Measurements from ENCODE around the gene ACVR1B. TPM values are rescaled to one million over a fixed set of nuclear protein-coding genes. Genes with fewer than 3 reads are reported as not detected.
A peak's percentile ranks its signal among the peaks of the same experiment; 100 is the strongest.

ACVR1B gene
- total and polyA plus RNA-seq, 5 donors from 2014 or later = 0.47 to 6.5 (median 1.2) TPM

DNA sequence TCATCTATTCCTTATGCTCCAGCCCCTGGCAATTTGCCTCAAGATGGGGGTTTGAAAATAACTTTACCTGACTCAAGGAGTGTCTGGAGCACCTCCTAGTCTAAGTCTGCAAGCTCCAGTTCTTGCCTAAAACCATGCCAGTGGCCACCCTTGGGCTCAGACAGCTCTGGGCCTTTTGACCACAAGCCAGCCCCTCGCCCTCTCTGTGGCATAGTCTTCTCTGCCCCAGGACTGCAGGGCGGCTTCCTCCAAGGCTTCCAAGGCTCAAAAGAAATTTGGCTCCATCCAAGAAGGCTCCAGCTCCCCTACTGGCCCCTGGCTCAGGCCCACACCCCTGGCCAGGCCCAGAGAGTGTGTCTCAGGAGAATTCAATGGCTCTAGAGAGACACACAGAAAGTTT is 29.4 kb upstream of the ACVR1B start:
- Mint-ChIP-seq H3K27me3 (no peaks in the 10 kb centered on the region), H3K4me1 (peaks cover 0 to 7% (median 0%) of the 10 kb centered on the region in 4 donors), H3K27ac (peak overlapping the region in 1 of 3 donors; percentile 41), H3K9me3 (no peaks in the 10 kb centered on the region), H3K36me3 (no peaks in the 10 kb centered on the region), H3K4me3 (no peak overlapping the region)
- Histone ChIP-seq H3K4me1 (ENCODE audit: control insufficient read depth, insufficient read depth, low read length, poor library complexity, severe bottlenecking) (peaks cover 3% of the 10 kb centered on the region), H3K9me3 (ENCODE audit: control insufficient read depth in 2 of 2, low read length in 2 of 2) (no peaks in the 10 kb centered on the region), H3K36me3 (ENCODE audit: control insufficient read depth, insufficient read depth, low read length) (no peaks in the 10 kb centered on the region), H3K27ac (ENCODE audit: insufficient read depth, low read length, poor library complexity, severe bottlenecking) (no peak overlapping the region), H3K4me3 (ENCODE audit: low read depth, low read length) (no peak overlapping the region), H3K27me3 (ENCODE audit: control insufficient read depth, insufficient read depth, low read length) (no peaks in the 10 kb centered on the region)
- ATAC-seq (ENCODE audit: low read depth in 2 of 2) (no peak), DNase-seq (no peak)

- peaks cover 0 to 7% (median 0%) of the 10 kb centered on the region in 4 donors for H3K4me1 Mint-ChIP-seq
- DNase-seq = no peak
- H3K27ac Mint-ChIP-seq = no peak overlapping the region
- no peaks in the 10 kb centered on the region for H3K9me3 Mint-ChIP-seq
- no peak for ATAC-seq (ENCODE audit: low read depth in 2 of 2)
- Histone ChIP-seq H3K27ac (ENCODE audit: insufficient read depth, low read length, poor library complexity, severe bottlenecking) (no peak overlapping the region), H3K27me3 (ENCODE audit: control insufficient read depth, insufficient read depth, low read length) (no peaks in the 10 kb centered on the region), H3K4me3 (ENCODE audit: low read depth, low read length) (no peak overlapping the region), H3K9me3 (ENCODE audit: control insufficient read depth in 2 of 2, low read length in 2 of 2) (no peaks in the 10 kb centered on the region), H3K36me3 (ENCODE audit: control insufficient read depth, insufficient read depth, low read length) (no peaks in the 10 kb centered on the region), H3K4me1 (ENCODE audit: control insufficient read depth, insufficient read depth, low read length, poor library complexity, severe bottlenecking) (peaks cover 3% of the 10 kb centered on the region)
- H3K4me3 Mint-ChIP-seq = no peak overlapping the region
- no peaks in the 10 kb centered on the region for H3K36me3 Mint-ChIP-seq
- no peaks in the 10 kb centered on the region for H3K27me3 Mint-ChIP-seq
Measured at GRCh38 chr12:51922762-51923505, 28.6 kb upstream of the ACVR1B start.

- H3K27me3 ChIP-seq (ENCODE audit: control insufficient read depth, insufficient read depth, low read length) = no peaks in the 10 kb centered on the region
- Mint-ChIP-seq H3K27ac (no peak overlapping the region), H3K27me3 (no peaks in the 10 kb centered on the region), H3K4me3 (no peak overlapping the region), H3K9me3 (no peaks in the 10 kb centered on the region), H3K4me1 (peaks cover 0 to 7% (median 0%) of the 10 kb centered on the region in 4 donors), H3K36me3 (no peaks in the 10 kb centered on the region)
- H3K4me3 ChIP-seq (ENCODE audit: low read depth, low read length) = no peak overlapping the region
- no peaks in the 10 kb centered on the region for H3K36me3 ChIP-seq (ENCODE audit: control insufficient read depth, insufficient read depth, low read length)
- peak; percentile 11 to 24 (median 23) for DNase-seq
- H3K4me1 ChIP-seq (ENCODE audit: control insufficient read depth, insufficient read depth, low read length, poor library complexity, severe bottlenecking) = peaks cover 3% of the 10 kb centered on the region
- H3K27ac ChIP-seq (ENCODE audit: insufficient read depth, low read length, poor library complexity, severe bottlenecking) = no peak overlapping the region
- no peaks in the 10 kb centered on the region for H3K9me3 ChIP-seq (ENCODE audit: control insufficient read depth in 2 of 2, low read length in 2 of 2)
- ATAC-seq (ENCODE audit: low read depth in 2 of 2) = peak; percentile 45 to 51
Measured at GRCh38 chr12:51923506-51924365, 27.8 kb upstream of the ACVR1B start.

GRCh38 chr12:51924551-51925319 is 26.8 kb upstream of the ACVR1B start:
- Mint-ChIP-seq H3K9me3 (no peaks in the 10 kb centered on the region), H3K36me3 (no peaks in the 10 kb centered on the region), H3K4me3 (no peak overlapping the region), H3K4me1 (peaks cover 0 to 7% (median 0%) of the 10 kb centered on the region in 4 donors), H3K27ac (peak overlapping the region in 2 of 3 donors; percentile 10 to 69), H3K27me3 (no peaks in the 10 kb centered on the region)
- peaks cover 3% of the 10 kb centered on the region for H3K4me1 ChIP-seq (ENCODE audit: control insufficient read depth, insufficient read depth, low read length, poor library complexity, severe bottlenecking)
- no peak for ATAC-seq (ENCODE audit: low read depth in 2 of 2)
- H3K36me3 ChIP-seq (ENCODE audit: control insufficient read depth, insufficient read depth, low read length) = no peaks in the 10 kb centered on the region
- H3K27ac ChIP-seq (ENCODE audit: insufficient read depth, low read length, poor library complexity, severe bottlenecking) = no peak overlapping the region
- H3K4me3 ChIP-seq (ENCODE audit: low read depth, low read length) = no peak overlapping the region
- no peaks in the 10 kb centered on the region for H3K9me3 ChIP-seq (ENCODE audit: control insufficient read depth in 2 of 2, low read length in 2 of 2)
- no peaks in the 10 kb centered on the region for H3K27me3 ChIP-seq (ENCODE audit: control insufficient read depth, insufficient read depth, low read length)
- no peak for DNase-seq

DNA sequence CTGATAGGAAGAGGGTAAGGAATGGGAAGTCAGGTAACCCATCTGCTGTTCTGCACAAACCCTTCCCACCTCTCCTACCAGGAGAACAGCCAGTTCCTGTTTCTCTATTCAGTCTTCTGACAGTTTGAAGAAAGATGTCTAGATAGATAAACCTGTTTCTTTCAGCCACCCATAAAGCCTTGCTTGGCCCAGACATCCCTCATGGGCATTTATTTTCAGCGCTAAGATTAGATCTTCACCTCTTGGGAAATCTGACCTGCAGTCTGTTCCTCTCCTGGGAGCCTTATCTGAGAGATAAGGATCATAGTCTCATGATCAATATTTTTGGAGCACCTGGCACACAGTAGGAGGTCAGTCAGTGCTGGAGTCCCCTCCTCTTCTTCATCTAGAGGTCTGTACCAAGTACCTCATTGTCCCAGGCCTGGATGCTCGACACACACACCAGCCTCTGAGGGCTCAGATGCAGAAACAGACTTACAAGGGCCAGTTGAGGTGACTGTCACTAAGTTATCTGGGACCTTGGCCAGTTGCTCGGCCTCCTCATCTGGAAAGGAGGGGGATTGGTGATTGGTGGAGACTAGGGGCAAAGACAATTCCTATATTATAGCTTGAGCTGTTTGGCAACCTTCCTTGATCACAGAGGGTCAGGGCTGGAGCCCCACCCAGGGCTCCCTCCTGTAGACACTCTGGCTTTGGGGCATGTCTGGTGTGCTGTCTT is 26.0 kb upstream of the ACVR1B start:
- Mint-ChIP-seq H3K36me3 (no peaks in the 10 kb centered on the region), H3K27me3 (no peaks in the 10 kb centered on the region), H3K9me3 (no peaks in the 10 kb centered on the region), H3K4me1 (peaks cover 0 to 7% (median 0%) of the 10 kb centered on the region in 4 donors), H3K27ac (peak overlapping the region in 1 of 3 donors; percentile 10), H3K4me3 (no peak overlapping the region)
- no peak overlapping the region for H3K27ac ChIP-seq (ENCODE audit: insufficient read depth, low read length, poor library complexity, severe bottlenecking)
- no peaks in the 10 kb centered on the region for H3K9me3 ChIP-seq (ENCODE audit: control insufficient read depth in 2 of 2, low read length in 2 of 2)
- no peak overlapping the region for H3K4me3 ChIP-seq (ENCODE audit: low read depth, low read length)
- no peaks in the 10 kb centered on the region for H3K36me3 ChIP-seq (ENCODE audit: control insufficient read depth, insufficient read depth, low read length)
- DNase-seq (no peak), ATAC-seq (ENCODE audit: low read depth in 2 of 2) (no peak)
- peaks cover 3% of the 10 kb centered on the region for H3K4me1 ChIP-seq (ENCODE audit: control insufficient read depth, insufficient read depth, low read length, poor library complexity, severe bottlenecking)
- peaks cover 3% of the 10 kb centered on the region for H3K27me3 ChIP-seq (ENCODE audit: control insufficient read depth, insufficient read depth, low read length)

DNA sequence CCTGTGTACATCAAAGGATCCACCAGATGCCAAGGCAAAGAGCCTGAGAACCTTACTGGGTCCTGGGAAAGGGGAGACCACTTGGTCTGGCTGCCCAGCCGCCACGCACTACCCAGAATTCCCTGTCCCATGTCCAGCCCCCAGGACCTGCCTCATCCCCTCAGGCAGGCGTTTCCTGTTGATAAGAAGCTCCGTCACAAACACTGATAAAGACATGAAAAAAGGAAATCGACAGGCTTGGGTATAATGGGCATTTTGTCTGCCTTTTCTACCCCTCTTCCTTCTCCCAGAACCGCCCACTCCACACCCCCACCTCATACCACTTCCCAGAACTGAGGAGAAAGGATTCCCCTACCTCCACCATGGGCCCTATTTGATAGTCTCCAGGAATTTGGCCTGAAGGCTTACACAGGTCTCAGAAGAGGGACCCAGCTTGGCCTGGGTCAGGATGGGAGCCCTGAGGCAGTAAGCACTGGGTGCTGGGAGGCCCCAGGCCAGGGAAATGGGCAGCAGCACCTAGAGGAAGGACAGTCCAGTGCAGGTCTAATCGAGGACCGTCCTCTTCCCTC is 25.4 kb upstream of the ACVR1B start:
- no peak overlapping the region for H3K27ac ChIP-seq (ENCODE audit: insufficient read depth, low read length, poor library complexity, severe bottlenecking)
- peaks cover 4% of the 10 kb centered on the region for H3K27me3 Mint-ChIP-seq
- no peaks in the 10 kb centered on the region for H3K9me3 Mint-ChIP-seq
- peaks cover 0 to 7% (median 0%) of the 10 kb centered on the region in 4 donors for H3K4me1 Mint-ChIP-seq
- H3K36me3 ChIP-seq (ENCODE audit: control insufficient read depth, insufficient read depth, low read length) = no peaks in the 10 kb centered on the region
- H3K4me3 ChIP-seq (ENCODE audit: low read depth, low read length) = no peak overlapping the region
- H3K36me3 Mint-ChIP-seq = no peaks in the 10 kb centered on the region
- peaks cover 3% of the 10 kb centered on the region for H3K4me1 ChIP-seq (ENCODE audit: control insufficient read depth, insufficient read depth, low read length, poor library complexity, severe bottlenecking)
- H3K27ac Mint-ChIP-seq = no peak overlapping the region
- H3K4me3 Mint-ChIP-seq = no peak overlapping the region
- DNase-seq (no peak), ATAC-seq (ENCODE audit: low read depth in 2 of 2) (no peak)
- H3K27me3 ChIP-seq (ENCODE audit: control insufficient read depth, insufficient read depth, low read length) = peaks cover 3% of the 10 kb centered on the region
- H3K9me3 ChIP-seq (ENCODE audit: control insufficient read depth in 2 of 2, low read length in 2 of 2) = no peaks in the 10 kb centered on the region

DNA sequence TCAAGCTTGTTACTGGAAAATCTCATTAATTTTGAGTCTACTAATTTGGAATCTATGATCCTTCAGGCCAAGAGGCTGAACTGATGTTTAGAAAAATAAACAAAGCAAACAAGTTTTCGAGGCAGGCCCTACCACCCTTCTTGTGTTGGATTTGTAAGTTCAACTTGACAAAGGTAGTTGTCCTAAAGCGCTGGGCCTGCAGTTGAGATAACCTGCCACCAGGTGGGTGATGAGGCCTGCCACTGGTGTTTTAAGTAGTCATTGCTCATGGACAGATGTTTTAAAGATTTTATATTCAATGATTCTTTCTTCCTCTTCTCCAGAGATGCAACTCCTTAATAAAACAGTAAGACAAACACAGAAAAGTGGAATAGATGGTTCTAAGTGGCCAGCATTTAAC is 24.8 kb upstream of the ACVR1B start:
- DNase-seq (peak in 2 of 3 donors; percentile 17 to 62), ATAC-seq (ENCODE audit: low read depth in 2 of 2) (peak in 1 of 2 donors; percentile 38)
- Mint-ChIP-seq H3K9me3 (no peaks in the 10 kb centered on the region), H3K4me3 (no peak overlapping the region), H3K4me1 (peaks cover 0 to 7% (median 0%) of the 10 kb centered on the region in 4 donors), H3K27me3 (peaks cover 4% of the 10 kb centered on the region), H3K27ac (no peak overlapping the region), H3K36me3 (no peaks in the 10 kb centered on the region)
- Histone ChIP-seq H3K27ac (ENCODE audit: insufficient read depth, low read length, poor library complexity, severe bottlenecking) (no peak overlapping the region), H3K4me1 (ENCODE audit: control insufficient read depth, insufficient read depth, low read length, poor library complexity, severe bottlenecking) (peaks cover 3% of the 10 kb centered on the region), H3K9me3 (ENCODE audit: control insufficient read depth in 2 of 2, low read length in 2 of 2) (no peaks in the 10 kb centered on the region), H3K4me3 (ENCODE audit: low read depth, low read length) (no peak overlapping the region), H3K27me3 (ENCODE audit: control insufficient read depth, insufficient read depth, low read length) (peaks cover 3% of the 10 kb centered on the region), H3K36me3 (ENCODE audit: control insufficient read depth, insufficient read depth, low read length) (no peaks in the 10 kb centered on the region)

Measured in CD4-positive, CD25-positive, alpha-beta regulatory T cell (primary cell).